HCT116 (cell line): ENCODE measurements around the gene TCOF1. TPM values are rescaled to one million over a fixed set of nuclear protein-coding genes. Genes with fewer than 3 reads are reported as not detected.

Source experiments
- ATAC-seq: fragments of 200-7000 bp; cut with Tn5 transposase; 2 replicates; pipeline ENCODE4 v1.9.1; 2020; ENCODE audit warnings: mild to moderate bottlenecking, moderate library complexity
- BruUV-seq: library from RNA; stranded (reverse); fragments of 400-500 nt; replicated peaks from 2 replicates; lab custom pipeline; 2021; lab: Mats Ljungman, UMichigan
- CTCF ChIA-PET: fragments of 300-600 bp; sonication (Branson Sonifier 250); formaldehyde crosslinking; loops from one replicate; lab custom pipeline; 2021; ENCODE audit warnings: antibody characterized with exemption; lab: Charles Lee
- POLR2A ChIA-PET: fragments of 300-600, 350-600 bp; sonication (Branson Sonifier 250); formaldehyde crosslinking; loops from one replicate; lab custom pipeline; 2021; ENCODE audit warnings: antibody characterized with exemption; lab: Charles Lee
- RAD21 ChIA-PET, 2 experiments: fragments of 300-600 bp; sonication (Branson Sonifier 250); formaldehyde crosslinking; loops; one replicate each; lab custom pipeline; 2023; ENCODE audit warnings: low total read pairs in 2 of 2; ENCODE audit not compliant: uncharacterized antibody in 2 of 2, unreplicated experiment in 2 of 2, low non-redundant PET in 1 of 2; lab: Charles Lee
- DNase-seq: peaks from one replicate; pipeline ENCODE4 v3.0.0-alpha.2; 2010; ENCODE audit warnings: low read depth, low spot score
- H2AFZ ChIP-seq: fragments of 200-600 bp; shearing (Covaris generic), sonication (generic); 2 replicates; pipeline ENCODE4 v1.6.1; 2017; ENCODE audit warnings: low read depth, mixed run types, mixed read lengths, antibody characterized with exemption, low read length; ENCODE audit not compliant: poor library complexity, severe bottlenecking
- H3K27ac ChIP-seq: 2 replicates; pipeline ENCODE4 v1.5.1; 2012; ENCODE audit warnings: low read depth, low read length
- H3K27me3 ChIP-seq: fragments of 200-600 bp; sonication (generic); 2 replicates; pipeline ENCODE4 v1.6.1; 2016; ENCODE audit warnings: mixed run types, low read length, mixed read lengths; ENCODE audit not compliant: insufficient read depth
- H3K36me3 ChIP-seq, 2 experiments: fragments of 200-500 bp in 1 of 2; fragments of 200-600 bp in 1 of 2; sonication (Bioruptor generic) in 1 of 2; sonication (generic) in 1 of 2; 2 replicates each; pipeline versions ENCODE4 v1.5.1 to v1.6.1; 2014 to 2016; ENCODE audit warnings: low read length in 2 of 2, inconsistent platforms in 1 of 2, mixed read lengths in 1 of 2, mixed run types in 1 of 2; ENCODE audit not compliant: insufficient read depth in 2 of 2, control insufficient read depth in 1 of 2
- H3K4me1 ChIP-seq, 2 experiments: fragments of 200-600 bp in 1 of 2; sonication (generic) in 1 of 2; 2 replicates each; pipeline versions ENCODE4 v1.5.1 to v1.6.1; 2012 to 2017; ENCODE audit warnings: low read length in 2 of 2, inconsistent platforms in 1 of 2, mild to moderate bottlenecking in 1 of 2, mixed read lengths in 1 of 2, mixed run types in 1 of 2, moderate library complexity in 1 of 2; ENCODE audit not compliant: insufficient read depth in 2 of 2, control insufficient read depth in 1 of 2
- H3K4me2 ChIP-seq: fragments of 200-600 bp; sonication (generic); 2 replicates; pipeline ENCODE4 v1.6.1; 2017; ENCODE audit warnings: mixed run types, low read length, mixed read lengths
- H3K4me3 ChIP-seq, 2 experiments: fragments of 200-600 bp in 1 of 2; sonication (generic) in 1 of 2; replicated peaks in 1 of 2; 2 replicates each; pipeline ENCODE4 v1.5.1; 2011 to 2016; ENCODE audit warnings: low read length in 2 of 2, control low read depth in 1 of 2, low read depth in 1 of 2, mild to moderate bottlenecking in 1 of 2, mixed read lengths in 1 of 2, mixed run types in 1 of 2
- H3K79me2 ChIP-seq: fragments of 200-600 bp; sonication (generic); 2 replicates; pipeline ENCODE4 v1.6.1; 2017; ENCODE audit warnings: mild to moderate bottlenecking, mixed run types, low read length, moderate library complexity, mixed read lengths; ENCODE audit not compliant: insufficient read depth
- H3K9ac ChIP-seq: fragments of 200-600 bp; sonication (generic); 2 replicates; pipeline ENCODE4 v1.6.1; 2016; ENCODE audit warnings: low read length, mixed read lengths
- H3K9me2 ChIP-seq: fragments of 200-600 bp; sonication (generic), shearing (Covaris generic); 2 replicates; pipeline ENCODE4 v1.6.1; 2017; ENCODE audit warnings: mixed run types, mild to moderate bottlenecking, moderate library complexity; ENCODE audit not compliant: insufficient read depth
- H3K9me3 ChIP-seq, 2 experiments: fragments of 200-500 bp in 1 of 2; fragments of 200-600 bp in 1 of 2; sonication (Bioruptor generic) in 1 of 2; sonication (generic) in 1 of 2; 2 replicates each; pipeline ENCODE4 v1.6.1; 2014 to 2017; ENCODE audit warnings: low read length in 2 of 2, mixed read lengths in 2 of 2, inconsistent platforms in 1 of 2, low read depth in 1 of 2, mild to moderate bottlenecking in 1 of 2, mixed run types in 1 of 2, moderate library complexity in 1 of 2; ENCODE audit not compliant: control insufficient read depth in 1 of 2, insufficient read depth in 1 of 2
- H4K20me1 ChIP-seq: fragments of 200-600 bp; sonication (generic), shearing (Covaris generic); 2 replicates; pipeline ENCODE4 v1.6.1; 2017; ENCODE audit warnings: mixed run types, mild to moderate bottlenecking, moderate library complexity; ENCODE audit not compliant: insufficient read depth
- ELF1 ChIP-seq: IDR thresholded peaks from 2 replicates; pipeline ENCODE4 v1.6.1; 2012; ENCODE audit warnings: low read depth, borderline replicate concordance
- JUND ChIP-seq: IDR thresholded peaks from 2 replicates; pipeline ENCODE4 v1.6.1; 2012
- POLR2AphosphoS5 ChIP-seq: IDR thresholded peaks from 2 replicates; pipeline ENCODE4 v1.6.1; 2011; ENCODE audit warnings: mild to moderate bottlenecking, low read depth, low read length, moderate library complexity
- SIN3A ChIP-seq: IDR thresholded peaks from 2 replicates; pipeline ENCODE4 v1.6.1; 2012; ENCODE audit warnings: low read depth
- YY1 ChIP-seq: IDR thresholded peaks from 2 replicates; pipeline ENCODE4 v1.6.1; 2011; ENCODE audit warnings: low read length, low read depth, moderate library complexity, mild to moderate bottlenecking; ENCODE audit not compliant: insufficient replicate concordance; ENCODE audit errors: extremely low read depth
- ZBTB33 ChIP-seq: IDR thresholded peaks from 2 replicates; pipeline ENCODE4 v1.6.1; 2011; ENCODE audit warnings: mild to moderate bottlenecking, low read length, moderate library complexity; ENCODE audit not compliant: insufficient replicate concordance; ENCODE audit errors: extremely low read depth
- intact Hi-C: fragments of 100-400 bp; cut with micrococcal nuclease; formaldehyde crosslinking; loops from 2 replicates; pipeline ENCODE4 v1.10.0; 2022
- total RNA-seq: library from RNA; stranded (reverse); gene quantifications from one replicate; pipeline ENCODE4 v1.2.1, GENCODE V29; 2021; ENCODE audit not compliant: unreplicated experiment
- TF ChIP-seq, protein P1 (sequence below): IDR thresholded peaks from 2 replicates; pipeline ENCODE4 v1.6.1; 2012
- TF ChIP-seq, protein P2 (sequence below), 3 experiments: fragments of 200-600 bp in 1 of 3; sonication (generic) in 1 of 3; IDR thresholded peaks in 2 of 3; conservative IDR thresholded peaks in 1 of 3; 2 replicates each; pipeline ENCODE4 v1.5.1; 2012 to 2017; ENCODE audit warnings: low read depth in 2 of 3, low read length in 2 of 3, antibody characterized with exemption in 1 of 3, borderline replicate concordance in 1 of 3, control low read depth in 1 of 3, mild to moderate bottlenecking in 1 of 3, mixed read lengths in 1 of 3, mixed run types in 1 of 3, moderate library complexity in 1 of 3; ENCODE audit not compliant: insufficient read depth in 1 of 3
- TF ChIP-seq, protein P3 (sequence below): IDR thresholded peaks from 2 replicates; pipeline ENCODE4 v1.6.1; 2012

The TCOF1 gene
- total RNA-seq, 1 experiment from 2014 or later: 94.7 TPM

GRCh38 chr5:150428978-150429377, 71.5 kb downstream of the TCOF1 start:
- Histone ChIP-seq H3K9ac (no peak overlapping the region), H3K27me3 (no peaks in the 10 kb centered on the region), H3K4me2 (no peak overlapping the region), H3K36me3 (no peaks in the 10 kb centered on the region), H3K4me1 (no peaks in the 10 kb centered on the region), H3K4me3 (no peak overlapping the region), H3K9me2 (no peaks in the 10 kb centered on the region), H2AFZ (no peak overlapping the region), H3K27ac (no peak overlapping the region), H3K9me3 (no peaks in the 10 kb centered on the region), H4K20me1 (no peaks in the 10 kb centered on the region), H3K79me2 (no peaks in the 10 kb centered on the region)
- ChIA-PET RAD21 (no interaction called here), POLR2A (no interaction called here), CTCF (no interaction called here)
- DNase-seq (no peak), ATAC-seq (no peak)
- BruUV-seq: no TSS peak
- TF ChIP-seq, protein P1, sequence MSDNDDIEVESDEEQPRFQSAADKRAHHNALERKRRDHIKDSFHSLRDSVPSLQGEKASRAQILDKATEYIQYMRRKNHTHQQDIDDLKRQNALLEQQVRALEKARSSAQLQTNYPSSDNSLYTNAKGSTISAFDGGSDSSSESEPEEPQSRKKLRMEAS: no peak
- TF ChIP-seq SIN3A (no peak), ZBTB33 (no peak), POLR2AphosphoS5 (no peak), JUND (no peak), YY1 (no peak), ELF1 (no peak)
- TF ChIP-seq, protein P2, sequence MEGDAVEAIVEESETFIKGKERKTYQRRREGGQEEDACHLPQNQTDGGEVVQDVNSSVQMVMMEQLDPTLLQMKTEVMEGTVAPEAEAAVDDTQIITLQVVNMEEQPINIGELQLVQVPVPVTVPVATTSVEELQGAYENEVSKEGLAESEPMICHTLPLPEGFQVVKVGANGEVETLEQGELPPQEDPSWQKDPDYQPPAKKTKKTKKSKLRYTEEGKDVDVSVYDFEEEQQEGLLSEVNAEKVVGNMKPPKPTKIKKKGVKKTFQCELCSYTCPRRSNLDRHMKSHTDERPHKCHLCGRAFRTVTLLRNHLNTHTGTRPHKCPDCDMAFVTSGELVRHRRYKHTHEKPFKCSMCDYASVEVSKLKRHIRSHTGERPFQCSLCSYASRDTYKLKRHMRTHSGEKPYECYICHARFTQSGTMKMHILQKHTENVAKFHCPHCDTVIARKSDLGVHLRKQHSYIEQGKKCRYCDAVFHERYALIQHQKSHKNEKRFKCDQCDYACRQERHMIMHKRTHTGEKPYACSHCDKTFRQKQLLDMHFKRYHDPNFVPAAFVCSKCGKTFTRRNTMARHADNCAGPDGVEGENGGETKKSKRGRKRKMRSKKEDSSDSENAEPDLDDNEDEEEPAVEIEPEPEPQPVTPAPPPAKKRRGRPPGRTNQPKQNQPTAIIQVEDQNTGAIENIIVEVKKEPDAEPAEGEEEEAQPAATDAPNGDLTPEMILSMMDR (IDR thresholded peaks at IDR 0.05 in 2 of 3, conservative IDR thresholded peaks at IDR 0.05 in 1 of 3; ENCODE audit: borderline replicate concordance in 1 of 3, insufficient read depth in 1 of 3, low read depth in 2 of 3, low read length in 2 of 3): no peak
- TF ChIP-seq, protein P3, sequence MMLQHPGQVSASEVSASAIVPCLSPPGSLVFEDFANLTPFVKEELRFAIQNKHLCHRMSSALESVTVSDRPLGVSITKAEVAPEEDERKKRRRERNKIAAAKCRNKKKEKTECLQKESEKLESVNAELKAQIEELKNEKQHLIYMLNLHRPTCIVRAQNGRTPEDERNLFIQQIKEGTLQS: no peak
- intact Hi-C loops: no loop called here
